Glomerular endothelial cell (primary cell): ENCODE data around the gene DEK. TPM values are rescaled to one million over a fixed set of nuclear protein-coding genes. Genes with fewer than 3 reads are reported as not detected.

ENCODE experiments used
- DNase-seq: peaks from one replicate; pipeline ENCODE4 v3.0.0-alpha.2; 2011; ENCODE audit warnings: low read depth, low spot score; ENCODE audit errors: extremely low read depth
- total RNA-seq: library from RNA; depleted of rRNA; stranded (reverse); fragments of >200 nt; gene quantifications from 2 replicates; pipeline ENCODE4 v1.2.3, GENCODE V29; 2015

The DEK gene
- total RNA-seq, 1 donor from 2014 or later = 78.8 TPM

GRCh38 chr6:18265787-18266522 is 1.6 kb upstream of the DEK start:
- no peak for DNase-seq

DNA sequence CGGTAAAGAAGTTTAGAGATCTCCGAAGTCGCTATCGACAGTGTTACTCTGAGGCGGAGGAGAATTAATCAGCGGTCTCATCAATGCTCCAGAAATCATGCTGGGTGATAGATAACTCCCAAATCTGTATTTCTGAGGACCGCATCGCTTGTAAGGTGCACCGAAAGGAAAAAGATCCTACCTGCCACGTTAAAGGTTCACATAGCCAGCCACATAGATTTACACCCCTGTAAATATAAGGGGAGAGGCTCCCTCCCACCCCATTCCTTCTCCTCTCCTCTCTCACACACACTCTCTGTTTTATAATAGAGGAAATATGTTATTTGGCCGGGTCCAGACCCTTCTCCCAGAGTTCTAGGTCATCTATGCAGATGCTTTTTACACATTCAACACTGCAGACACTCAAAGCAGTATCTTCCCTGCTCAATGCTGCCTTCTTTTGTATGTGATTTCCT is 620 bp upstream of the DEK start:
- no peak for DNase-seq

DNA sequence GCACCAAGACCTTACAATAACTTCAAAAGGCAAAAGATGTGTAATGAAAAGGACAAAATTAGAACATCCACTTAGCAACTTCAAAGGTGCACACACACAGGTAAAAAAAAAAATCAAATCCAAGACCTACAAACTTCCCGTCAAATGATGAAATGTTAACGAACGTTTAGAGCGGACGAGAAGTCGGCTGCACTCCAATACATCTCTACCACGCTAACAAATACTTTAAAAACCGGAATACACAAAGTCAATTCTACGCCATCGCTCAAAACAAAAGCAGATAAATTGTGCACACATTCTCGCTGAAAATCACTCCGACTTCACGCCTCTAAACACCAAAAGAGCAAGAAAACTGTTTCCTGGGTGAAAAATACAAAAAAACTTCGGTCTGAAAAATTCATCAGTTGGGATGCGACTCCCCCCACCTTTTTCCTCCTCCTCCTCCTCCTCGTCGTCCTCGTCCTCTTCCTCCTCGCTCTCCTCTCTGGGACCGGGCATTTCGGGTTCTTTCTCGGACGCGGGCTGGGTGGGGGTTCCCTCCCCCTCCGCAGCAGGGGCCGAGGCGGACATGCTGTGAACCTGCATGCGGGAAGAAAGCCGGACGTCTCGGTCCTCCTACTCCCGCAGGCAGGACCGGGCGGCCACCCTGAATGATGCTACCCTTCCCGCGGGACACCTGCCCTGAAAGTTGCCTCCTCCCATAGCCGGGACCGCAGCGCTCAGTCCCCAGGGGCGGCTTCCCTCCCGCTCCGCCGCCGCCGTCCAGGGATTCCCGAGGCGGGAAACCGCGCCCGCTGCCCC is 712 bp downstream of the DEK start:
- DNase-seq = no peak

DNA sequence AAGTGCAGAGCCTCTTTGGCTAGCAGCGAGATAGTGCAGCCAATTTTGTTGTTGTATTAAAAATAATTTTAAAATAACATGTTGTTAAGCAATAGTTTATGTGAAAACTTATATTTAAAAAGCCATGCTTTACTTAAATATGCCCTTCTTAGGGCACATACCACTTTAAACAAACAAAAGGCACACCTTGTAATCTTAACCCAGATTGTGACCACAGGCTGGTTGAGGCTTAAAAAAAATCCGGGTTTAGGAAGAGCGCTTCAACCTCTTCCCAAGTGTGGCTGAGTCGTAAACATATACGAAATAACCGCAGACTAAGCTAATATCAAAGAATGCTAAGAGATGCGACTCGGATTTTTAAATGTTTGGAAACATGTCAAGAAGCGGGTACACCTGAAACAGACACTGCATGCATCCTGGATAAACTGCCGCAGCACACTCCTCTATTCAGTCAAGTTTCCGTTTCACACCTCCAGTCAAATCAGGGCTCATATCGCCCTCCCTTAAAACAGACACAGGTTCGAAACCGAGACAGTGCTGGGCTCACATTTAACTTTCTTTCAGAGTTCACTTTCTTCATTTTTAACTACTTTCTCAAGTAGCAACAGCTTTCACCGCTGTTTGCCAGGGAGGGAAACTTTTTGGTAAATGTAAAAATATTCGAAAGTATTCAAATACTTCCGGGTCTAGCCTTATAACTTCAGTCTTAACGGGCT is 1.5 kb downstream of the DEK start:
- no peak for DNase-seq

DNA sequence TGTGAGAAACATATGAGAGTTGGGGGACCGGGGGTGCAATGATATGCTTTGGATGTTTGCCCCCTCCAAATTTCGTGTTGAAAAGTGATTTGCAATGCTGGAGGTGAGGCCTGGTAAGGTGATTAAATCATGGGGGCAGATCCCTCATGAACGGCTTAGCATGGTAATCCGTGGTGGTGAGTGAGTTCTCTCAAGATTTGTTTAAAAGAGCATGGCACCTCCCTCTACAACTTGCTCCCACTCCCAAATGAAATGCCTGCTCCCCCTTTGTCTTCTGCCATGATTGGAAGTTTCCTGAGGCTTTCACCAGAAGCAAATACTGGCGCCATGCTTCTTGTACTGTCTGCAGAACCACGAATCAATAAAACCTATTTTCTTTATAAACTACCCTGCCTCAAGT is 2.5 kb downstream of the DEK start:
- no peak for DNase-seq

GRCh38 chr6:18260448-18261106 is 3.8 kb downstream of the DEK start:
- DNase-seq = no peak

- no peak for DNase-seq
Measured at GRCh38 chr6:18259675-18260447, 4.5 kb downstream of the DEK start.

- DNase-seq = no peak
Measured at GRCh38 chr6:18254793-18255192, 9.5 kb downstream of the DEK start.

DNA sequence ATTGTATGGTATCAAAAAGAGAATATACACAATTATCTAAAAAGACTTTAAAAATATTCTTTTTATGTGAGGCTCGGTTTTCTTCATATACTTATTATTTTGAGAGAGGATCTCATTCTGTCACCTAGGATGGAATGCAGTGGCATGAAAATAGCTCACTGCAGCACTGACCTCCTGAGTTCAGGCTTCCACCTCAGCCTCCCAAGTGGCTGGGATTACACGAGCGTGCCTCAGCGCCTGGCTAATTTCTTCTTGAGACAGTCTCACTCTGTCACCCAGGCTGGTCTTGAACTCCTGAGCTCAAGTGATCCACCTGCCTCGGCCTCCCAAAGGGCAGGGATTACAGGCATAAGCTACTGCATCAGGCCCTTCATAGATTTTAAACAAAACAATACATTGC is 10.7 kb downstream of the DEK start:
- DNase-seq = no peak

DNA sequence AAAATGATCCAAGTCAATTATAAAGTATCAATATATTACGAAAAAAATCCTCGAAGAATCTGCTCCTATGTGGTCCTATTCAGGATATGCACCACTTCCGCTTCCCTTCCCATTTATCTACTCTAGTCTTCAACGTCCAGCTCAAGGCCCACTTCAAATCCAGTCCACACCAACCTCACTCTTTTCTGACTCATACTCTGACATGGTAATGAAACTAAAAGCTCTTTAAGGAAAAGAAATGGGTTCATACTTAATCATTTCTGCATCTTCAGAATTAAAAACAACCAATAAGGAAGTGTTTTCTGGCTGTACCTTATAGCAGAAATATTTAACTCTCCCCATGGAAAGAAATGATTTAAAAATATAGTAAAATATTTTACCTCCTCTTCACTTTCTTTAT is 15.1 kb downstream of the DEK start:
- DNase-seq = no peak

- no peak for DNase-seq
Measured at GRCh38 chr6:18248698-18249097, 15.6 kb downstream of the DEK start.

DNA sequence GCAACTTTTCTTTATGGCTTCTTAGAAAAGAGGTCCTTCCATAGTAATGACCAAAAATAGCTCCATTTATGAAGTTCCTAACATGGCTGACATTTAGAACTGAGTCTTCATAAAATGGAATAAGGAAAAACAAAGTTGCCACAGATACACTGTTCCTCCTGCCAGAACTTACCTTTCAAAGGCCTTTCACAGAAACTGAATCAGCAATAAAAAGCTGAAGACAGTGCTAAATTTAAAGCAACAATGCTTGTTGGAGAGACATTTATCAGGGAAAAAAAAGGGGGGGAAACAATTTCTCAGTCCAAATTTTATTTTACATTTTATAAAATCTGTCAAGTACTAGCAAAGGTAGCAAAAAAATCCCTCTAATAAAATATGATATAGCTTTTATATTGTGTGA is 17.3 kb downstream of the DEK start:
- DNase-seq = no peak

GRCh38 chr6:18246205-18246604 is 18.1 kb downstream of the DEK start:
- DNase-seq = no peak

DNA sequence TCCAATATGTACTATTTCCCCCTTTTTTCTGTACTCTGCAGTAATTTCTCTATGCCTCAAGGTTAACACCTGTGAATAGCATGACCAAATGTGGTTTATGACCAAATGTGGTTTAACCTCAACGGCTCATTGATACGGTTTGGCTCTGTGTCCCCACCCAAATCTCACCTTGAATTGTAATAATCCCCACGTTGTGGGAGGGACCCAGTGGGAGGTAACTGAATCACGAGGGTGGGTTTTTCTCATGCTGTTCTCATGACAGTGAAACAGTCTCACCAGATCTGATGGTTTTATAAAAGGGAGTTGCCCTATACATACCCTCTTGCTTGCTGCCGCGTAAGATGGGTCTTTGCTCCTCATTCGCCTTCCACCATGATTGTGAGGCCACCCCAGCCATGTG is 18.7 kb downstream of the DEK start:
- DNase-seq = no peak

DNA sequence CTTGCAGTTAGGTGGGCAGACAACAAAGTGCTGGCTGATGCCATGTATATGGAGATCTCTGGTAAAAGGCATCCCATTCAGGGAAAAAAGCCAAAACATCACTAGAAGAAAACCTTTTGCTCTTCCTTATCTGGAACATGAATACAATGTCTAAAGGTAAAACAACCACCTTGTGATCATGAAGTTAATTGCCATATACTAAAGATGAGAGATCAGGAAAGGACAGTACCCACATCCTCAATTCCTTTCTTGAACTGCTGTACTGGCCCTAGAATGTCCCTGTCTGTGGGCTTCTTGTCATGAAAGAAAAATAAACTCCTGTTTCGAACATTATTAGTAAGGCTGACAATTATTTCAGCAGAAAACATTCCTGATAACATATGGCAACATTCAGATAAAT is 19.3 kb downstream of the DEK start:
- DNase-seq = no peak

DNA sequence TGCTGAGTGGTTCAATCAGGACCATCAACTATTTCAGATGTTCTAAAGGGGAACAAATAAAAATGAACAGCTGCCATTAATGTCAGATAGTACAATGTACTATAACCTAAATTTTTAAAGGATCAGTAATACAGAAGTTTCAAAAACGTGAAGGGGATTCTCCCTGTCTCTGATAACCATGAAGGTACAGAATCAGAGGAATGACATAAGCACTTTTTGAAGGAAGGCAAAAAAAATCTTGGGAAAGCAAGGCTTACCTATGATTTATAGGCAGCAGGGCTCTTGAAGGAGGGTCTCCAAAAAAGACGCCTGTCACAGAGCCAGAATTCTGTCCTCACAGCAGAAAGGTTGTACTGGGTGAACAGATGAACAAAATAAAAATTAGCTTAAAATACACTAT is 20.1 kb downstream of the DEK start:
- DNase-seq = no peak

DNA sequence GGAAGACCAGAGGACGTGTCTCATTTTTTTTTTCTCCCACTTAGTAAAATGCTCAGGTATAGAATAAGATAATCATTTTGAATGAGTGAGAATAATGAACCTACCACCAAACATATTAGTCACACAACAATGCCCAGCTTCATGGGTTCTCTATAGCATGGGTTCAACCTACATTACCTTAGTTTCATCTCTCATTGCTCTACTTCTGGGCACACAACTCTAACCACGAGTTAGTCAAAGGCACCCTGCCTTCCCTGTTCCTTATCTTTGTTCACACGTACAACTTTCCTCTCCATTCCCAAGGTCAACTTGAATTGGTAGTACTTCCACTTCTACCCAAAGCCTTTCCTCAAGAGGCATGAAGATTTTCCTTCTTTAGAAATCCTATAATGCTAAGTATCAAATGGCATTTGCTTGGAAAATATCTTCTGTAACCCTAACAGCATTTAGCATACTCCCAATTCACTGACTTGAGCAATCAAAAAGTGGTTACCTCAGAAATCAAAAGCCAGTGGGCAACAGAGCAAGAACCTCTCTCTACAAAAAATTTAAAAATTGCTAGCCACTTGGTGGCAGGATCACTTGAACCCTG is 20.9 kb downstream of the DEK start:
- no peak for DNase-seq

GRCh38 chr6:18242062-18242851 is 22.1 kb downstream of the DEK start:
- no peak for DNase-seq
